Neural cell (in vitro differentiated cells): ENCODE data around the gene CUBN. TPM values are rescaled to one million over a fixed set of nuclear protein-coding genes. Genes with fewer than 3 reads are reported as not detected.

Experiments used
- H2AFZ ChIP-seq: fragments of 200-600, 300-800 bp; sonication (generic), shearing (Covaris generic); 2 replicates; pipeline ENCODE4 v1.6.0; 2014; ENCODE audit warnings: low read depth, mild to moderate bottlenecking, antibody characterized with exemption, low read length, moderate library complexity
- H3F3A ChIP-seq: fragments of 200-600 bp; shearing (Covaris generic); 2 replicates; pipeline ENCODE4 v1.6.1; 2016; ENCODE audit warnings: mild to moderate bottlenecking, moderate library complexity, mixed read lengths, antibody characterized with exemption, low read length; ENCODE audit not compliant: insufficient read depth, poor library complexity, severe bottlenecking
- H3K27ac ChIP-seq: fragments of 200-600, 300-800 bp; sonication (generic), shearing (Covaris generic); 2 replicates; pipeline ENCODE4 v1.5.1; 2014; ENCODE audit warnings: mild to moderate bottlenecking, low read length, moderate library complexity
- H3K27me3 ChIP-seq: fragments of 300-800, 200-600 bp; sonication (generic), shearing (Covaris generic); 2 replicates; pipeline ENCODE4 v1.6.0; 2014; ENCODE audit warnings: mild to moderate bottlenecking, low read depth, low read length, moderate library complexity; ENCODE audit not compliant: insufficient read depth
- H3K36me3 ChIP-seq: fragments of 300-800, 200-600 bp; sonication (generic), shearing (Covaris generic); 2 replicates; pipeline ENCODE4 v1.5.1; 2014; ENCODE audit warnings: mild to moderate bottlenecking, antibody characterized with exemption, low read length, moderate library complexity; ENCODE audit not compliant: insufficient read depth
- H3K4me2 ChIP-seq: fragments of 300-800, 200-600 bp; sonication (generic), shearing (Covaris generic); 2 replicates; pipeline ENCODE4 v1.6.0; 2014; ENCODE audit warnings: mild to moderate bottlenecking, low read length
- H3K4me3 ChIP-seq: fragments of 300-800, 200-600 bp; sonication (generic), shearing (Covaris generic); 2 replicates; pipeline ENCODE4 v1.5.1; 2014; ENCODE audit warnings: mild to moderate bottlenecking, low read length, moderate library complexity
- H3K79me2 ChIP-seq: fragments of 200-600 bp; shearing (Covaris generic); replicated peaks from 2 replicates; pipeline ENCODE4 v1.6.0; 2014; ENCODE audit warnings: mild to moderate bottlenecking, low read length, moderate library complexity; ENCODE audit not compliant: insufficient read depth
- H3K9ac ChIP-seq: fragments of 300-800, 200-600 bp; sonication (generic), shearing (Covaris generic); 2 replicates; pipeline ENCODE4 v1.6.1; 2016; ENCODE audit warnings: mild to moderate bottlenecking, low read length, mixed read lengths
- H3K9me2 ChIP-seq: fragments of 200-600 bp; shearing (Covaris generic); 2 replicates; pipeline ENCODE4 v1.6.1; 2016; ENCODE audit warnings: mild to moderate bottlenecking, low read length, mixed read lengths; ENCODE audit not compliant: insufficient read depth
- H3K9me3 ChIP-seq: fragments of 200-600, 300-800 bp; sonication (generic), shearing (Covaris generic); 2 replicates; pipeline ENCODE4 v1.6.1; 2016; ENCODE audit warnings: mild to moderate bottlenecking, mixed run types, low read length, moderate library complexity, mixed read lengths
- H4K20me1 ChIP-seq: fragments of 200-600 bp; shearing (Covaris generic); 2 replicates; pipeline ENCODE4 v1.6.1; 2016; ENCODE audit warnings: mild to moderate bottlenecking, mixed run types; ENCODE audit not compliant: insufficient read depth
- EP300 ChIP-seq: fragments of 450-650 bp; conservative IDR thresholded peaks from 2 replicates; pipeline ENCODE4 v1.6.1; 2014; ENCODE audit warnings: antibody characterized with exemption, mild to moderate bottlenecking, moderate library complexity; ENCODE audit not compliant: poor library complexity, severe bottlenecking
- EZH2 ChIP-seq: fragments of 200-600, 300-800 bp; shearing (Covaris generic), sonication (generic); IDR thresholded peaks from 2 replicates; pipeline ENCODE4 v1.6.1; 2014; ENCODE audit warnings: antibody characterized with exemption, low read length, borderline replicate concordance, mild to moderate bottlenecking; ENCODE audit not compliant: insufficient read depth, poor library complexity, severe bottlenecking
- MXI1 ChIP-seq: fragments of 450-650 bp; conservative IDR thresholded peaks from 2 replicates; pipeline ENCODE4 v1.6.1; 2014; ENCODE audit warnings: antibody characterized with exemption, mild to moderate bottlenecking; ENCODE audit not compliant: poor library complexity, severe bottlenecking
- POLR2AphosphoS5 ChIP-seq: IDR thresholded peaks from 2 replicates; pipeline ENCODE4 v1.6.1; 2012
- RAD21 ChIP-seq: fragments of 450-650 bp; conservative IDR thresholded peaks from 2 replicates; pipeline ENCODE4 v1.6.1; 2014; ENCODE audit warnings: antibody characterized with exemption, mild to moderate bottlenecking, moderate library complexity
- SMC3 ChIP-seq: fragments of 450-650 bp; conservative IDR thresholded peaks from 2 replicates; pipeline ENCODE4 v1.6.1; 2014; ENCODE audit warnings: antibody characterized with exemption, mild to moderate bottlenecking, moderate library complexity; ENCODE audit not compliant: poor library complexity
- TAF1 ChIP-seq: IDR thresholded peaks from 2 replicates; pipeline ENCODE4 v1.6.1; 2012; ENCODE audit warnings: low read depth
- polyA plus RNA-seq: library from polyadenylated mRNA; depleted of rRNA; stranded (reverse); fragments of >200 nt; gene quantifications from 2 replicates; pipeline ENCODE4 v1.2.3, GENCODE V29; 2014
- TF ChIP-seq, protein P1 (sequence below): IDR thresholded peaks from 2 replicates; pipeline ENCODE4 v1.6.1; 2012; ENCODE audit warnings: borderline replicate concordance
- TF ChIP-seq, protein P2 (sequence below): fragments of 450-650 bp; IDR thresholded peaks from 2 replicates; pipeline ENCODE4 v1.5.1; 2014; ENCODE audit warnings: antibody characterized with exemption, mild to moderate bottlenecking, moderate library complexity; ENCODE audit not compliant: poor library complexity, severe bottlenecking

Gene CUBN
- polyA plus RNA-seq, 1 donor from 2014 or later, result 7.1 TPM

DNA sequence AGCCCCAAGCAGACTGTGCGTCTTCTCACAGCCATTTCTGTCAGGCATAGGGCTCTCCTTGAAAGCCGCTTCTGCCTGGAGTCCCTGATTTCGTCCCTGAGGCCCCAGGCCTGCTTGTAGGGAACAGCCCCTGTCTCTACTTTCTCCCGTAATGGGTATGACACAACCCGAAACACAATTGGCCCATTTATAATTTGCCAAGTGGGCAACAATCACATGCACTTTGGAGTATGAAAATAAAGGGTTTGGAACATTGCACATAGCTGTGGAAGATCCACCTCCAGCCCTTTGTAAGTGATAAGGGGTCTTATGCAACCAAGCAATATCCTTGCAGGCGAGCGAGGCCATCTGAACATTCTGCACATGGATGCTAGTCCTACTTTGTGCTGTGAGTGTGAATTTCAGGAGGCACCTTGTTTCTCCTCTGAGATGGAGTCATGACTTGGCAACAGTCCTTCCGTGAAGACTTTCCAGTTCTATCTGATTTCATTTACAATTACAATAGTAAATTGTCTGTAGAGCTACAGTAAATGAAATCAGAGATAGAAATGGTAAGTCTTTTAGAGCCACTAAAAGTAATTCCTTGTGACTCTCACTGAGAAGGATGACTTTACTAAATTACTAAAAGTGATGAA is 141.5 kb downstream of the CUBN start:
- Histone ChIP-seq H3K4me3 (no peak overlapping the region), H2AFZ (no peak overlapping the region), H3K9me3 (no peaks in the 10 kb centered on the region), H3K27me3 (no peaks in the 10 kb centered on the region), H3K9ac (no peak overlapping the region), H3K9me2 (no peaks in the 10 kb centered on the region), H3K79me2 (no peaks in the 10 kb centered on the region), H3K36me3 (no peaks in the 10 kb centered on the region), H3K27ac (no peak overlapping the region), H3F3A (no peaks in the 10 kb centered on the region), H4K20me1 (no peaks in the 10 kb centered on the region), H3K4me2 (no peak overlapping the region)
- TF ChIP-seq, protein P1, sequence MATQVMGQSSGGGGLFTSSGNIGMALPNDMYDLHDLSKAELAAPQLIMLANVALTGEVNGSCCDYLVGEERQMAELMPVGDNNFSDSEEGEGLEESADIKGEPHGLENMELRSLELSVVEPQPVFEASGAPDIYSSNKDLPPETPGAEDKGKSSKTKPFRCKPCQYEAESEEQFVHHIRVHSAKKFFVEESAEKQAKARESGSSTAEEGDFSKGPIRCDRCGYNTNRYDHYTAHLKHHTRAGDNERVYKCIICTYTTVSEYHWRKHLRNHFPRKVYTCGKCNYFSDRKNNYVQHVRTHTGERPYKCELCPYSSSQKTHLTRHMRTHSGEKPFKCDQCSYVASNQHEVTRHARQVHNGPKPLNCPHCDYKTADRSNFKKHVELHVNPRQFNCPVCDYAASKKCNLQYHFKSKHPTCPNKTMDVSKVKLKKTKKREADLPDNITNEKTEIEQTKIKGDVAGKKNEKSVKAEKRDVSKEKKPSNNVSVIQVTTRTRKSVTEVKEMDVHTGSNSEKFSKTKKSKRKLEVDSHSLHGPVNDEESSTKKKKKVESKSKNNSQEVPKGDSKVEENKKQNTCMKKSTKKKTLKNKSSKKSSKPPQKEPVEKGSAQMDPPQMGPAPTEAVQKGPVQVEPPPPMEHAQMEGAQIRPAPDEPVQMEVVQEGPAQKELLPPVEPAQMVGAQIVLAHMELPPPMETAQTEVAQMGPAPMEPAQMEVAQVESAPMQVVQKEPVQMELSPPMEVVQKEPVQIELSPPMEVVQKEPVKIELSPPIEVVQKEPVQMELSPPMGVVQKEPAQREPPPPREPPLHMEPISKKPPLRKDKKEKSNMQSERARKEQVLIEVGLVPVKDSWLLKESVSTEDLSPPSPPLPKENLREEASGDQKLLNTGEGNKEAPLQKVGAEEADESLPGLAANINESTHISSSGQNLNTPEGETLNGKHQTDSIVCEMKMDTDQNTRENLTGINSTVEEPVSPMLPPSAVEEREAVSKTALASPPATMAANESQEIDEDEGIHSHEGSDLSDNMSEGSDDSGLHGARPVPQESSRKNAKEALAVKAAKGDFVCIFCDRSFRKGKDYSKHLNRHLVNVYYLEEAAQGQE, result no peak
- TF ChIP-seq MXI1, result no peak
- TF ChIP-seq EP300, result no peak
- TF ChIP-seq, protein P2, sequence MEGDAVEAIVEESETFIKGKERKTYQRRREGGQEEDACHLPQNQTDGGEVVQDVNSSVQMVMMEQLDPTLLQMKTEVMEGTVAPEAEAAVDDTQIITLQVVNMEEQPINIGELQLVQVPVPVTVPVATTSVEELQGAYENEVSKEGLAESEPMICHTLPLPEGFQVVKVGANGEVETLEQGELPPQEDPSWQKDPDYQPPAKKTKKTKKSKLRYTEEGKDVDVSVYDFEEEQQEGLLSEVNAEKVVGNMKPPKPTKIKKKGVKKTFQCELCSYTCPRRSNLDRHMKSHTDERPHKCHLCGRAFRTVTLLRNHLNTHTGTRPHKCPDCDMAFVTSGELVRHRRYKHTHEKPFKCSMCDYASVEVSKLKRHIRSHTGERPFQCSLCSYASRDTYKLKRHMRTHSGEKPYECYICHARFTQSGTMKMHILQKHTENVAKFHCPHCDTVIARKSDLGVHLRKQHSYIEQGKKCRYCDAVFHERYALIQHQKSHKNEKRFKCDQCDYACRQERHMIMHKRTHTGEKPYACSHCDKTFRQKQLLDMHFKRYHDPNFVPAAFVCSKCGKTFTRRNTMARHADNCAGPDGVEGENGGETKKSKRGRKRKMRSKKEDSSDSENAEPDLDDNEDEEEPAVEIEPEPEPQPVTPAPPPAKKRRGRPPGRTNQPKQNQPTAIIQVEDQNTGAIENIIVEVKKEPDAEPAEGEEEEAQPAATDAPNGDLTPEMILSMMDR, result no peak
- no peak for TF ChIP-seq POLR2AphosphoS5
- no peak for TF ChIP-seq RAD21
- TF ChIP-seq TAF1, result no peak
- TF ChIP-seq SMC3, result no peak
- no peak for TF ChIP-seq EZH2

DNA sequence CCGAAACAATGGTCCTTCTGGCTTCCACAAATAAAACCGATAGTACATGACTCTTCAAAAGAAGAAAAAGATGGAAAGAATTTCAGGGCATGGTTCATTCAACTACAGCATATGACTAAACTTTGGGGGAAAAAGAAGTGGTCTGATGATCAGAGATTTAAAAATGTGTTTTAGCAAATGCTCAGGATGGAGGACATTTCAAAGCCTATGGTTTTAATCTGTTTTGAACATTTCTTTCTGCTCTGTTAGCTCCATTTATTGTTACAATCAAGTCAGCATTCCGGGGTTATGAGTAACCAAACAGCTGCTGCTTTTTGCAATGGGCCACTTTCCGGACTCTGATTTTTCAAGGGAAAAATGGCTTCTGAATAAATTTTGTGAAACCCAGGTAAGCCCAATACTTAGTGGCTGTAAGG is 142.4 kb downstream of the CUBN start:
- Histone ChIP-seq H3K36me3 (no peaks in the 10 kb centered on the region), H3K4me3 (no peak overlapping the region), H3K9me3 (no peaks in the 10 kb centered on the region), H3K79me2 (no peaks in the 10 kb centered on the region), H3K4me2 (no peak overlapping the region), H3F3A (no peaks in the 10 kb centered on the region), H2AFZ (no peak overlapping the region), H3K9me2 (no peaks in the 10 kb centered on the region), H4K20me1 (no peaks in the 10 kb centered on the region), H3K27ac (no peak overlapping the region), H3K27me3 (no peaks in the 10 kb centered on the region), H3K9ac (no peak overlapping the region)
- no peak for TF ChIP-seq SMC3
- TF ChIP-seq, protein P2, result no peak
- TF ChIP-seq, protein P1, result no peak
- TF ChIP-seq POLR2AphosphoS5, result no peak
- TF ChIP-seq EZH2, result no peak
- no peak for TF ChIP-seq MXI1
- no peak for TF ChIP-seq TAF1
- no peak for TF ChIP-seq RAD21
- no peak for TF ChIP-seq EP300
